ENCODE measurements around the gene CEACAM18. TPM values are rescaled to one million over a fixed set of nuclear protein-coding genes. Genes with fewer than 3 reads are reported as not detected.

CEACAM18 gene
- polyA plus RNA-seq, 2 of the 4 experiments (the other 2 are of a cell fraction), result not detected

GRCh38 chr19:51468545-51468920 lies 9.8 kb upstream of the CEACAM18 start:
- POLR2A ChIA-PET, result no interaction called here
- peaks cover 6% of the 10 kb centered on the region; the same call in 1 of the 3 replicates for H3K9me3 ChIP-seq
- no peak for TF ChIP-seq EHMT2 (IDR thresholded peaks at IDR 0.05; ENCODE audit: low read depth)
- TF ChIP-seq NFE2L2 (conservative IDR thresholded peaks at IDR 0.05; ENCODE audit: low read length), result no peak
- TF ChIP-seq, protein P1, sequence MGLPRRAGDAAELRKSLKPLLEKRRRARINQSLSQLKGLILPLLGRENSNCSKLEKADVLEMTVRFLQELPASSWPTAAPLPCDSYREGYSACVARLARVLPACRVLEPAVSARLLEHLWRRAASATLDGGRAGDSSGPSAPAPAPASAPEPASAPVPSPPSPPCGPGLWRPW (IDR thresholded peaks at IDR 0.05), result no peak
- TF ChIP-seq, protein P2, sequence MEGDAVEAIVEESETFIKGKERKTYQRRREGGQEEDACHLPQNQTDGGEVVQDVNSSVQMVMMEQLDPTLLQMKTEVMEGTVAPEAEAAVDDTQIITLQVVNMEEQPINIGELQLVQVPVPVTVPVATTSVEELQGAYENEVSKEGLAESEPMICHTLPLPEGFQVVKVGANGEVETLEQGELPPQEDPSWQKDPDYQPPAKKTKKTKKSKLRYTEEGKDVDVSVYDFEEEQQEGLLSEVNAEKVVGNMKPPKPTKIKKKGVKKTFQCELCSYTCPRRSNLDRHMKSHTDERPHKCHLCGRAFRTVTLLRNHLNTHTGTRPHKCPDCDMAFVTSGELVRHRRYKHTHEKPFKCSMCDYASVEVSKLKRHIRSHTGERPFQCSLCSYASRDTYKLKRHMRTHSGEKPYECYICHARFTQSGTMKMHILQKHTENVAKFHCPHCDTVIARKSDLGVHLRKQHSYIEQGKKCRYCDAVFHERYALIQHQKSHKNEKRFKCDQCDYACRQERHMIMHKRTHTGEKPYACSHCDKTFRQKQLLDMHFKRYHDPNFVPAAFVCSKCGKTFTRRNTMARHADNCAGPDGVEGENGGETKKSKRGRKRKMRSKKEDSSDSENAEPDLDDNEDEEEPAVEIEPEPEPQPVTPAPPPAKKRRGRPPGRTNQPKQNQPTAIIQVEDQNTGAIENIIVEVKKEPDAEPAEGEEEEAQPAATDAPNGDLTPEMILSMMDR (IDR thresholded peaks at IDR 0.05), result no peak
- no peak for TF ChIP-seq ZSCAN20 (CRISPR knock-in tag; IDR thresholded peaks at IDR 0.05)
- TF ChIP-seq, protein P3, sequence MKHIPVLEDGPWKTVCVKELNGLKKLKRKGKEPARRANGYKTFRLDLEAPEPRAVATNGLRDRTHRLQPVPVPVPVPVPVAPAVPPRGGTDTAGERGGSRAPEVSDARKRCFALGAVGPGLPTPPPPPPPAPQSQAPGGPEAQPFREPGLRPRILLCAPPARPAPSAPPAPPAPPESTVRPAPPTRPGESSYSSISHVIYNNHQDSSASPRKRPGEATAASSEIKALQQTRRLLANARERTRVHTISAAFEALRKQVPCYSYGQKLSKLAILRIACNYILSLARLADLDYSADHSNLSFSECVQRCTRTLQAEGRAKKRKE (CRISPR knock-in tag; IDR thresholded peaks at IDR 0.05; ENCODE audit: low read depth), result no peak

GRCh38 chr19:51469162-51469561 lies 9.2 kb upstream of the CEACAM18 start:
- CTCF ChIA-PET, result interaction anchor here (1.2 to 1.4 kb wide), 4 partner anchors 8 to 190 kb away, joined by 3 to 4 read pairs (median 4); no protein-coding TSS in a partner anchor

More at GRCh38 chr19:51468545-51468920, 9.8 kb upstream of the CEACAM18 start:
- Histone ChIP-seq H3K4me1 (no peaks in the 10 kb centered on the region), H3K27ac (no peak overlapping the region), H3K4me2 (no peak overlapping the region), H3K4me3 (no peak overlapping the region)
- DNase-seq (ENCODE audit: low read depth in 1 of 2, low spot score in 1 of 2), result no peak
- WGBS (ENCODE audit: missing lambda C conversion rate), result 20% methylated on average over 2 of the region's 2 CpGs
- no peak for ATAC-seq
- no peak for FAIRE-seq
- CTCF ChIA-PET, result interaction anchor here (0.8 to 1.4 kb wide), 5 partner anchors 8 to 191 kb away, joined by 3 to 4 read pairs (median 3); no protein-coding TSS in a partner anchor

More at GRCh38 chr19:51469162-51469561, 9.2 kb upstream of the CEACAM18 start:
- H3K9me3 ChIP-seq, result peaks cover 10% of the 10 kb centered on the region; the same call in 1 of the 3 replicates
- POLR2A ChIA-PET, result no interaction called here
- DNase-seq (ENCODE audit: low read depth in 1 of 2, low spot score in 1 of 2) (no peak), ATAC-seq (no peak), FAIRE-seq (no peak)
- H3K4me3 ChIP-seq, result no peak overlapping the region
- H3K27ac ChIP-seq, result no peak overlapping the region
- 3% methylated on average over 4 of the region's 4 CpGs for WGBS (ENCODE audit: missing lambda C conversion rate)
- H3K4me2 ChIP-seq, result no peak overlapping the region
- TF ChIP-seq MAZ (IDR thresholded peaks at IDR 0.05; ENCODE audit: borderline replicate concordance, low read depth, low read length) (no peak), NR3C1 (IDR thresholded peaks at IDR 0.05) (no peak), USF2 (IDR thresholded peaks at IDR 0.05) (no peak), MAFK (IDR thresholded peaks at IDR 0.05; ENCODE audit: partially characterized antibody) (no peak), NFE2L2 (conservative IDR thresholded peaks at IDR 0.05; ENCODE audit: low read length) (no peak), BHLHE40 (IDR thresholded peaks at IDR 0.05; ENCODE audit: low read depth, low read length) (no peak), ZNF302 (CRISPR knock-in tag; IDR thresholded peaks at IDR 0.05) (no peak), EP300 (IDR thresholded peaks at IDR 0.05) (no peak), EHF (CRISPR knock-in tag; IDR thresholded peaks at IDR 0.05) (no peak), RNF2 (IDR thresholded peaks at IDR 0.05; ENCODE audit: borderline replicate concordance, low read depth) (no peak), MYC (IDR thresholded peaks at IDR 0.05; ENCODE audit: borderline replicate concordance, low read length) (no peak), ZSCAN20 (CRISPR knock-in tag; IDR thresholded peaks at IDR 0.05) (no peak)
- TF ChIP-seq, protein P4, sequence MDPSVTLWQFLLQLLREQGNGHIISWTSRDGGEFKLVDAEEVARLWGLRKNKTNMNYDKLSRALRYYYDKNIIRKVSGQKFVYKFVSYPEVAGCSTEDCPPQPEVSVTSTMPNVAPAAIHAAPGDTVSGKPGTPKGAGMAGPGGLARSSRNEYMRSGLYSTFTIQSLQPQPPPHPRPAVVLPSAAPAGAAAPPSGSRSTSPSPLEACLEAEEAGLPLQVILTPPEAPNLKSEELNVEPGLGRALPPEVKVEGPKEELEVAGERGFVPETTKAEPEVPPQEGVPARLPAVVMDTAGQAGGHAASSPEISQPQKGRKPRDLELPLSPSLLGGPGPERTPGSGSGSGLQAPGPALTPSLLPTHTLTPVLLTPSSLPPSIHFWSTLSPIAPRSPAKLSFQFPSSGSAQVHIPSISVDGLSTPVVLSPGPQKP (IDR thresholded peaks at IDR 0.05; ENCODE audit: low read depth, low read length), result no peak
- TF ChIP-seq, protein P5, sequence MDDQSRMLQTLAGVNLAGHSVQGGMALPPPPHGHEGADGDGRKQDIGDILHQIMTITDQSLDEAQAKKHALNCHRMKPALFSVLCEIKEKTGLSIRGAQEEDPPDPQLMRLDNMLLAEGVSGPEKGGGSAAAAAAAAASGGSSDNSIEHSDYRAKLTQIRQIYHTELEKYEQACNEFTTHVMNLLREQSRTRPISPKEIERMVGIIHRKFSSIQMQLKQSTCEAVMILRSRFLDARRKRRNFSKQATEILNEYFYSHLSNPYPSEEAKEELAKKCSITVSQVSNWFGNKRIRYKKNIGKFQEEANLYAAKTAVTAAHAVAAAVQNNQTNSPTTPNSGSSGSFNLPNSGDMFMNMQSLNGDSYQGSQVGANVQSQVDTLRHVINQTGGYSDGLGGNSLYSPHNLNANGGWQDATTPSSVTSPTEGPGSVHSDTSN (IDR thresholded peaks at IDR 0.05), result no peak
- no peaks in the 10 kb centered on the region for H3K4me1 ChIP-seq
